ENCODE results near the gene SRRM2.
"Not testable (repeated sequence)": the region's sequence is repeated elsewhere in the genome, so short reads cannot be mapped to it uniquely, and the experiment has no call there.

Gene SRRM2

GRCh38 chr16:2715064-2715463 lies 37.4 kb upstream of the SRRM2 start:
- DNase-seq (ENCODE audit: low read depth): no peak

- peak; percentile 72 for DNase-seq (ENCODE audit: low read depth)
These were observed 36.9 kb upstream of the SRRM2 start for GRCh38 chr16:2715519-2715918.

- no peak for DNase-seq (ENCODE audit: low read depth)
These were observed 36.2 kb upstream of the SRRM2 start for GRCh38 chr16:2715966-2716885.

- no peak for DNase-seq (ENCODE audit: low read depth)
These were observed 35.5 kb upstream of the SRRM2 start for GRCh38 chr16:2716948-2717347.

GRCh38 chr16:2717383-2718263 lies 34.8 kb upstream of the SRRM2 start:
- DNase-seq (ENCODE audit: low read depth): no peak

- DNase-seq (ENCODE audit: low read depth): no peak
These were observed 32.9 kb upstream of the SRRM2 start for GRCh38 chr16:2719328-2720063.

GRCh38 chr16:2720064-2720457 lies 32.4 kb upstream of the SRRM2 start, which contains the start of gene PRSS27:
Gene PRSS27, minus strand, starts transcription at chr16:2720224. Its CDS starts 64 bp downstream, at chr16:2720160.
- DNase-seq (ENCODE audit: low read depth): no peak

- DNase-seq (ENCODE audit: low read depth): peak; percentile 80
These were observed 31.5 kb upstream of the SRRM2 start for GRCh38 chr16:2720719-2721633.

GRCh38 chr16:2721634-2722173 lies 30.7 kb upstream of the SRRM2 start:
- not testable (repeated sequence) for DNase-seq (ENCODE audit: low read depth)

GRCh38 chr16:2724088-2724676 lies 28.3 kb upstream of the SRRM2 start:
- DNase-seq (ENCODE audit: low read depth): no peak

GRCh38 chr16:2724816-2725348 lies 27.6 kb upstream of the SRRM2 start:
- no peak for DNase-seq (ENCODE audit: low read depth)

GRCh38 chr16:2726923-2727322 lies 25.5 kb upstream of the SRRM2 start:
- DNase-seq (ENCODE audit: low read depth): no peak

GRCh38 chr16:2728034-2728433 lies 24.4 kb upstream of the SRRM2 start:
- DNase-seq (ENCODE audit: low read depth): no peak

GRCh38 chr16:2734844-2735515 lies 17.5 kb upstream of the SRRM2 start:
- DNase-seq (ENCODE audit: low read depth): no peak

- DNase-seq (ENCODE audit: low read depth): no peak
These were observed 15.8 kb upstream of the SRRM2 start for GRCh38 chr16:2736476-2737237.

- DNase-seq (ENCODE audit: low read depth): no peak
These were observed 15.2 kb upstream of the SRRM2 start for GRCh38 chr16:2737238-2737605.

- no peak for DNase-seq (ENCODE audit: low read depth)
These were observed 14.5 kb upstream of the SRRM2 start for GRCh38 chr16:2737895-2738418.

- DNase-seq (ENCODE audit: low read depth): no peak
These were observed 13.8 kb upstream of the SRRM2 start for GRCh38 chr16:2738615-2739014.
